Measurements from ENCODE around the gene TNKS1BP1.

Gene TNKS1BP1

GRCh38 chr11:57302489-57302888 lies 22.3 kb downstream of the TNKS1BP1 start:
- H3F3A ChIP-seq (ENCODE audit: insufficient read depth, low read length): no peaks in the 10 kb centered on the region
- no peaks in the 10 kb centered on the region for H3K9me2 ChIP-seq (ENCODE audit: low read depth, low read length)
- H3K79me2 ChIP-seq (ENCODE audit: insufficient read depth, low read length): no peaks in the 10 kb centered on the region
- TF ChIP-seq CTCF (IDR thresholded peaks at IDR 0.05; ENCODE audit: low read length): no peak
- no peak for TF ChIP-seq EZH2 (IDR thresholded peaks at IDR 0.05; ENCODE audit: borderline replicate concordance, low read length)
- H3K4me2 ChIP-seq (ENCODE audit: low read length): no peak overlapping the region
- H3K4me3 ChIP-seq (ENCODE audit: low read depth, low read length, poor library complexity, severe bottlenecking): no peak overlapping the region
- H3K27me3 ChIP-seq (ENCODE audit: insufficient read depth, low read length): no peaks in the 10 kb centered on the region
- no peaks in the 10 kb centered on the region; the same call in 1 of the 2 replicates for H3K9me3 ChIP-seq (ENCODE audit: low read length)
- H2AFZ ChIP-seq (ENCODE audit: low read length): no peak overlapping the region
- peaks cover 33% of the 10 kb centered on the region for H3K36me3 ChIP-seq (ENCODE audit: insufficient read depth, low read length)
- H3K27ac ChIP-seq (ENCODE audit: low read depth, low read length, poor library complexity, severe bottlenecking): no peak overlapping the region
- no peaks in the 10 kb centered on the region for H3K4me1 ChIP-seq (ENCODE audit: insufficient read depth, low read length, severe bottlenecking)
- no peak overlapping the region for H3K9ac ChIP-seq (ENCODE audit: low read length)
- no peaks in the 10 kb centered on the region for H4K20me1 ChIP-seq (ENCODE audit: insufficient read depth, low read length)

- Histone ChIP-seq H3K36me3 (ENCODE audit: insufficient read depth, low read length) (peaks cover 33% of the 10 kb centered on the region), H3K9me3 (ENCODE audit: low read length) (no peaks in the 10 kb centered on the region; the same call in 1 of the 2 replicates), H4K20me1 (ENCODE audit: insufficient read depth, low read length) (no peaks in the 10 kb centered on the region), H3K27ac (ENCODE audit: low read depth, low read length, poor library complexity, severe bottlenecking) (no peak overlapping the region), H3K79me2 (ENCODE audit: insufficient read depth, low read length) (no peaks in the 10 kb centered on the region), H3K4me1 (ENCODE audit: insufficient read depth, low read length, severe bottlenecking) (no peaks in the 10 kb centered on the region), H3K9me2 (ENCODE audit: low read depth, low read length) (no peaks in the 10 kb centered on the region), H2AFZ (ENCODE audit: low read length) (no peak overlapping the region), H3K27me3 (ENCODE audit: insufficient read depth, low read length) (no peaks in the 10 kb centered on the region), H3F3A (ENCODE audit: insufficient read depth, low read length) (no peaks in the 10 kb centered on the region), H3K4me2 (ENCODE audit: low read length) (no peak overlapping the region), H3K4me3 (ENCODE audit: low read depth, low read length, poor library complexity, severe bottlenecking) (no peak overlapping the region), H3K9ac (ENCODE audit: low read length) (no peak overlapping the region)
- no peak for TF ChIP-seq EZH2 (IDR thresholded peaks at IDR 0.05; ENCODE audit: borderline replicate concordance, low read length)
- TF ChIP-seq CTCF (IDR thresholded peaks at IDR 0.05; ENCODE audit: low read length): no peak
Observed at GRCh38 chr11:57301711-57302423, 22.9 kb downstream of the TNKS1BP1 start.

- Histone ChIP-seq H3K27ac (ENCODE audit: low read depth, low read length, poor library complexity, severe bottlenecking) (no peak overlapping the region), H3K9ac (ENCODE audit: low read length) (no peak overlapping the region), H3K9me3 (ENCODE audit: low read length) (no peaks in the 10 kb centered on the region; the same call in 1 of the 2 replicates), H4K20me1 (ENCODE audit: insufficient read depth, low read length) (no peaks in the 10 kb centered on the region), H3K4me1 (ENCODE audit: insufficient read depth, low read length, severe bottlenecking) (no peaks in the 10 kb centered on the region), H3K27me3 (ENCODE audit: insufficient read depth, low read length) (no peaks in the 10 kb centered on the region), H3F3A (ENCODE audit: insufficient read depth, low read length) (no peaks in the 10 kb centered on the region), H3K4me2 (ENCODE audit: low read length) (no peak overlapping the region), H3K36me3 (ENCODE audit: insufficient read depth, low read length) (peaks cover 33% of the 10 kb centered on the region), H3K4me3 (ENCODE audit: low read depth, low read length, poor library complexity, severe bottlenecking) (no peak overlapping the region), H2AFZ (ENCODE audit: low read length) (no peak overlapping the region), H3K9me2 (ENCODE audit: low read depth, low read length) (no peaks in the 10 kb centered on the region), H3K79me2 (ENCODE audit: insufficient read depth, low read length) (no peaks in the 10 kb centered on the region)
- no peak for TF ChIP-seq CTCF (IDR thresholded peaks at IDR 0.05; ENCODE audit: low read length)
- no peak for TF ChIP-seq EZH2 (IDR thresholded peaks at IDR 0.05; ENCODE audit: borderline replicate concordance, low read length)
Observed at GRCh38 chr11:57300785-57301184, 24.0 kb downstream of the TNKS1BP1 start.

Measured in OCI-LY1 (cell line).